CD4-positive, alpha-beta T cell treated with Interleukin-15 for 4 hours (primary cell): ENCODE data around the gene RIMBP2.

Experiments
- DNase-seq: peaks from one replicate; pipeline ENCODE4 v3.0.0-alpha.2; 2020; ENCODE audit warnings: low spot score

RIMBP2 gene

DNA sequence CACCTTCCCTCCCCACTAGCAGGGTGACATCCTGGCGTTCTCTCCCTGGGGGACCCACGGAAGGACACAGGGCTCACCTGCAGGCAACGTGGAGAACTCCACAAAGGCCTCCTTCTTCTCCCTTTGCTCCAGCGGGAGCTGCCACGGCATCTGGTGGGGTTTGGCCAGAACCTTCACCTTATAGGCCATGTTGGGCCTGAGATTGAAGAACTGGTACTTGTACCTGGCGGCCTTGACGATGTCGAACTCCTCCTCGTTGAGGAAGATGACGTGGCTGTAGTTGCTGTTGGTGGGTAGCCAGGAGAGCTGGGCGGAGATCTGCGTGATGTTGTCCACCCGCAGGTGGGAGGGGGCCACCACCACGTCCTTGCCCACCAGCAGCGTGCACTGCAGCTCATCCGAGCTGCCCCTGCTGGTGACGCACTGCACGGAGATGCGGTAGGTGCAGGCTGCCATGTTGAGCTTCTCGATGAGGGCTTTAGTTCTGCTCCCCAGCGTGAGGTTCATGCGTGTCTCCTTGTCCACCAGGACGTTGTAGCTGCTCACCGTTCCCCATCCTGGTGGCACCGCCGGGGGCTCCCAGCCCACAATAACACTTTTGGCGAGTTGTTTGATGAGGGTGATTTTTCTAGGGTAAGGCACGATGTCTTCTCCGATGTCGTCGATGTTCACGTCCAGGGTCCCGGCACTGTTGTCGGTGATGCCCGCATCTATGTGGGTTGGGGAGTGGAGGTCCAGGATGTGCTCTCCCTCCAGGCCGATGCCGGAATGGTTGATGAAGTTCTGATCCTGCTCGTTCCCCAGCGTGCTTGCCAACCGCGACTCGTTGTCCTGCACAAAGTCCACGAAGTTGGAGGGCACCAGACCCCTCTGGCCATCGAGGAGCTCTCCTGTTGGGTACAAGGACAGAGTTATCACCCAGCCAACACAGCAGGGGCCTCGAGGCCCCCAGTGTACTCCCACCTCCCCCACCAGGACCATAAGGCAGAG, 274.0 kb downstream of the RIMBP2 start:
- DNase-seq = no peak

DNA sequence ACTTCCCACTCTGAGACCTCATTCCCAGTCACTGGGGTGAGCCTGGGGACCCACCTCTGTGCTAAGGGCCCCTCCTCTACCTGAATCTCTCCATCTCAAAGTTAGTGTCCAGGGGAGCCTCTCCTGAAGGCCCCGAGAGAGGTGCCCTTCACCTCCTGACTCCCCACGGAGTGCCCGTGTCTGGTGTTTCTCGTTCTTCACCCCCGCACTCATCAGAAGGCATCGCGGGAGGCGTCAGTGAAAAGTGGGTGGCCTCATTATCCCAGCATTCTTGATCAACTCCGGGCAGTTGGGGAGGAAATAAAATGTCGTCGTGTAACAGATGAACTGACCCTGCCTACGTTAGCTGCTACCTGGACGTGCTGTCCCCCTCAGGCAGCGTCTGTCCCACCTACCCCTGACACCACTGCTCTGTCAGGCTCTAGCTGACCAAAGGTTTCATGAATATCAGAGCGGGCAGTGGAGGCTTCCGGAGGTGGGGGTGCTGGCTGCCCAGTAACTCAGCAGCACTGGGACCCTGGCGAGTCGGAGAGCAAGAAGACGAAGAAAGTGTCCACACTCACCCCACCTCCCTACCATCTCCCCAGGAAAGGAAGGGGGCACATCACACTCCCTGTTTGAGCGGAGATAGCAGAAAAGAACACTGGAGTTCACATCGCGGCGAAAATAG, 275.6 kb downstream of the RIMBP2 start:
- DNase-seq = no peak

- DNase-seq = no peak
Measured at GRCh38 chr12:130439250-130439649, 276.8 kb downstream of the RIMBP2 start.

DNA sequence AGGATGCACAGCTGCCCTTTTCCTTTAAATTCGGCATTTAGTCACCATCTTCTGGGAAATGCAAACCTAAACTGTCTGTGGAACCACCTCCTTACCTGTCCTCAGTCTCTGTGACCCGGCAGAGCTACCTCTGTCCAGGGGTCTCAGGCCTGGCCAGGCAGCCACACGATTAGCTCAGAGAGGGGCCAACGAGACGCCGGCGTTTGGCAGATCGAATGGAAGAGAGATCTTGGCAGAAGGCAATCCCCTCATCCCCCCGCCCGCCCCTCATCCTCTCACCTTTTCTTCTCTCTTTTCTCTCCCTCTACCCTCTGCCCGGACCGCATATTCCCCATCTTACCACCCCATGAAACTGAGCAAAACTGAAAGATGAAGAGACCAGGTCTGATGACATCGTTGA, 277.4 kb downstream of the RIMBP2 start:
- no peak for DNase-seq

DNA sequence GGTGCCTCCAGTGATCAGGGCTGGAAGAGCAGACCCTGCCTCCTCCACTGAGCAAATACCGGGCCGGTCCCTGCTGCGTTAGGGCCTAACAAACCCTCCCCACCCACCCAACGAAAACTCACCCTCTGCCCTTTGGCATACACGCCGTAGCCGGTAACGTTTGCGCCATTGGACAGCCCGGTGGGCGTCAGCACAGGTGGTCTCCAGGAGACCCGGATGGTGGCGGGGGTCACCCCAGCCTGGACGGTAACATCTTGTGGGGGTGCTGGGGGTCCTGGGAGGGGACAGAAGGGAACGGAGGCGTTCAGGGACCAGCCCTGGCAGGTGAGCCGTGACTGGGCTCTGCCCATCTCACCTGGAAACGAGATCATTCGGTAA, 277.9 kb downstream of the RIMBP2 start:
- DNase-seq = no peak

- no peak for DNase-seq
Measured at GRCh38 chr12:130437555-130438242, 278.4 kb downstream of the RIMBP2 start.

DNA sequence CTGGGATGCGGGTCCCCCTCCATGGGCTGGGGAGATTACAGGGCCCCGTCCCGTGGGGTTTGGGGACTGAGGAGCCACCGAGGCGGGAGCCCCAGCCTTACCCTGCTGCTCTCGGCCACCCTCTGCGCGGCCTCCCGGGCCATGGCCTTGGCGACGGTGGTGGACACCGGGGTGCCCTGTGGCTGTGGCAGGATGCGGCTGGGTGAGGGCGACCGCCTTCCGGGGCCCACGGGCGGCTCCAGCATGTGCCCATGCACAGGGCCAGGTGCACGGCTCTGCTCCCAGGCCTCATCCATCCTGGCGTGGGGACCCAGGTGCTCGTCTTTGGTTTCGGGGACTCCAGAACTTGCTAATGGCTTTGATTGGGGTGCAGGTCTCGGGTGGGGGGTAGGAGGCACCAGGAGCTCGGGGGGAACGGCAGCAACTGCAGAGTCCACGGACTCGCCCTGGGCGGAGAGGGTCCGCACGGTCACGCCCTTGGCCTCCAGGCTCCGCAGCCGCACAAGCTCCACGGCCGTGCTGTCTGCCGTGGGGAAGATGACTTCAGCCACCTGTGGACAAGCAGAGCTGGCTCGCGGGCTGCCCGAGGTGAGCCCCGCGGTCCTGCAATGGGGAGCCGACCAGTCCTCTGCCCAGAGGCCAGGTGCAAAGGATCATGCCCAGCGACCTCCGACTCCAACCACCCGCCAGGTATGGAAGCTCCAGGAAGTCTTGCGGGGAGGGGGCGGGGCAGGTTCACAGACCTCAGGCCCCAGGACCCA, 279.2 kb downstream of the RIMBP2 start:
- DNase-seq = no peak

DNA sequence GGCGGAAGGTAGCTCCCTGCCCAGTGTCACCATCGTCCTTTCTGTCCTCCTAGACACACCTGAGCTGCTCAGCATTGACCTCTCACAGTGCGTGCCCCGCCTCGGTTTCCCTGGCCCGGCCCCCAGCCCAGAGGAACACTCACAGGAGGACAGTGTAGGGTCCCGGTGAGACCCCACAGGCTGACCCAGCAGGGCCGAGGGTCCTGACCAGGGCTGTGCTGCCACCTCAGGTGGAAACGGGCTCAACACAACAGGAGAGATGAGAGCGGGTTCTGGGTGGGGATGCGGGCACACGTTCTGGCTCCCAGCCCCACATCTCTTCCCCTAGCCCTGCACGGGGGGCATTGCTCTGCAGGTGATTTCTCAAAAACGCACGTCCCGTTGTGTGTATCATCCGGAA, 280.3 kb downstream of the RIMBP2 start:
- no peak for DNase-seq

DNA sequence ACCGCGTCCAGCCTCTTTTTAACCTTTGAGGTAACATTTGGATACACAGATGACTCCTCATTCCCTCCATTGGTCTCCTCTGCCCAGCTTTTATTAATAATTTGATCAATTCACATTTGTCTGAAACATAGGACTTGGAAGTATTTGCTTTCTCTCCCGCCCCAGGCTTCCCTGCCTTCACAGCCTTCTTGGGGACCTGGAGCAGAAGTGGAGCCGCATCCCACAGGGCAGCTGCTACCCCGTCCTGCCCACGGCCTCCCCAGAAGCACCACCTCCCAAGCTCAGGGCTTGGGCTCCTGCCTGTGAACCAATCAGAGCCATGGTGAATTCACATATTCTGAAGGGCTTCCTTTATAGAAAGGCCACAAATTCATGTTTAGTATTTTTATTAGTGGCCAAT, 280.8 kb downstream of the RIMBP2 start:
- no peak for DNase-seq

DNA sequence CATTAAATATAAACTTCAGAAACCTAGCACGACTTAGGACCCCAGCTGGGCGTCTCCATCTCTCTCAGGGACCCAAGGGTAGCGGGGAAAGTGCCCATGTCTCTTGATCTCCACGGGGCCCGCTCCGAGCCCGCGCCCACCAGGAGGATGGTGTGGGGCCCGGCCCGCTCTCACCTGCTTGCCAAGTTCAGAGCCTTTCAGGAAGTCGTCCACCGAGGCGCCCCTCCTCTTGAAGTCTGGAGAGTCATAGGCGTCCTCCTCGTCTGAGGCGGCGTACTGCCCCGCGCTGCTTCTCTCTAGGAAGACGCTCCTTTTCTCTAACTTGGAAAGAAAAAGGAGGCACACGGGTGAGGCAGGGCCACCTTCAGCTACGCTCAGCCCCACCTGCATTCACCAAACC, 281.5 kb downstream of the RIMBP2 start:
- DNase-seq = no peak

DNA sequence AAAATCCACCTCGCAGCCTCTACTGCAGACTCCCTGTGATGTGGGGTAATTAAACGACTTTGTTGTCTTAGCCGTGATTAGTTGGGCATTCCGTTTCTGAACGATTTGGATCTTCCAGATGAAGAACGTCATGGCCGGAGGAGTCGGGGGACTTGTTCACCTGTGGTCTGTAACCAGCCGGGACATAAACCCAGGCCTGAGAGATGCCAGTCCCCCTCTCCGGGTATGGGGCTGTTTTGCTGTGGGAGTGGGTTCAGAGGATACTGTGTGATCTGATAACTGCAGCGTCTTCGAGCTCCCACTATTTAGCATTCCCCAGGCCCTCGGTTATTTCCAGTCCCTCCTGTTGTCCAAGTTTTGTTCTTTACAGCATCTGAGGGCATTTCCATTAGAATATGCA, 282.3 kb downstream of the RIMBP2 start:
- DNase-seq = no peak

DNA sequence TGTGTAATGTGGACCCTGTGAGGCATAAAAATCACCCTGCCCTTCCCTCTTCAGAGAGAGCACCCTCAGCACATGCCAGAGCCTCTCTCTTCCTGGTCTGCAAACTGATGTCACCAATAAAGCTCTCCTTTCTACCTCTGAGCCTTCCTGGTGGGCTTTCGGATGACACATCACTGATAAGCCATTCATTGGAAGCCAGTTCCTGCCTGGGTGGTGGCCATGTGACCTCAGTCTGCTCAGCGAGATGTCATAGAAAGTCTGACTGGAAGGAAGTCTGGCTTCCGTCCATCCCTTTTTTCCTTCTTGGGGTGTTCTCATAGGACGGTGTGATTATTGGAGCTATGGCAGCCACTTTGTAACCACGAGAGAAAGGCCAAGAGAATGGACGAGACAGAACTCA, 282.7 kb downstream of the RIMBP2 start:
- DNase-seq = no peak

DNA sequence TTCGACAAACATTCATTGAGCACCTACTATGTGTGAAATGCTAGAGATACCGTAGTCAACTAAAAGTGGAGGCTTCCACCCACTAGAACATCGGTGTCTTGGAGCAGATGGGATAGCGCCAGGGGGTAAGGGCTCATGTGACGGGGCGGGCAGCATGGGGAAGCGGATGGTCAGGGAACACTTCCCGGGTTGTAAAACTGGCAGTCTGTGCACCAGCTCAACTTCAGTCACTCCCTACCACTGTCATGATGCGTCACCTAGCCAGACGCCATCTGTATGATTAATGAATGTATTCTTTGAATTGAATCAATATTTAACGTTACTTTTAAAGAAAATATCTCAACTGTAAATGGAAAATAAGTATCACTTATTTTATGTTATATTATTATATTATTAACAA, 284.9 kb downstream of the RIMBP2 start:
- DNase-seq = no peak

- DNase-seq = no peak
Measured at GRCh38 chr12:130429656-130430505, 286.2 kb downstream of the RIMBP2 start.

- no peak for DNase-seq
Measured at GRCh38 chr12:130428116-130428515, 288.0 kb downstream of the RIMBP2 start.

DNA sequence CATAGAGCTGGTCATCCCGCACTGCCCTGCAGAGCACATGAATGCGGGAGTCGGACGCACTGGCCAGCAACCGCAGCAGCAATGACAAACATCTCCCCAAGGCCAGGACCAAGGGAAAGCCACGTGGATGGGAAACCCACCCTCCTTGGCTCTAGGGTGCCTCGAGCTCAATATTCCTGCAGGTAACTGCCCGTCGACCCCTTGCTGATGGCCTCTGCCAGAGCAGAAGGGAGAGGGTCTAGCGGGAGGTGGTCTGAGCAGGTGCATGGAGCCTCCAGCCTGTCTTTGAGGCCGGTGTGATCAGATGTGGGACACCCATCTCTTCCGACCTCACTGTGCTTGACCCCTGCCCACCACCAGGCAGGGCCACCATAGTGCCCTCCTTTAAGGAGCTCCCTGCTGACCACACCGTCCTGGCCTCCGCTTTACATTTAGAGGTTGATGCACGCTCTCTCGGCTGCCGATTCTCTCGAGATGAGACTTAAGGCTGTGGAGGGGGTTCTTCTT, 288.7 kb downstream of the RIMBP2 start:
- DNase-seq = no peak

DNA sequence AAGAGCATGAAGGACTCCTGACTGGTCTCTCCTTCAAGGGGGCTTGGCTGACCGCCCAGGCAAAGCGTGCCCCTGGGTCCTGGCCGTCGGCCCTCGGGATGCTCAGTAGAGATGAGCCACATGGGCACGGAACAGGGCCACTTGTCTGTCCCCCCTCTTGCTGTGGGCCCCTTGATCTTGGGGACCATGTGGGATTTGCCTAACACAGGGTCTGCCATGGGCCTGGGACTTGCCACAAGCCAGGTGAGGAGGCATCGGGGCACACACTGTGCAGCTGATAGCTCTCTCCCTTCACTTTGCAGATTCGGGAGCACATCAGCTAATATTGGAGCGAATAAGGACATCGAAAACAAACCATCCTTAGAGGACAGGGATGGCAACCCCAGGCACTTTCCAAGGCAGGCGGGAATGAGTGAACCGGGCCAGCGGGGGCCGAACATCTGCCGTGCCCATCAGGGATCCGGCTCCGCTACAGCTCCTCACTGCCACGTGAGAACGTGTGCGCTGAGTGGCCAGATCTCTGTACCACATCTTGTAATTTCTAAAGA, 290.3 kb downstream of the RIMBP2 start:
- DNase-seq = no peak

DNA sequence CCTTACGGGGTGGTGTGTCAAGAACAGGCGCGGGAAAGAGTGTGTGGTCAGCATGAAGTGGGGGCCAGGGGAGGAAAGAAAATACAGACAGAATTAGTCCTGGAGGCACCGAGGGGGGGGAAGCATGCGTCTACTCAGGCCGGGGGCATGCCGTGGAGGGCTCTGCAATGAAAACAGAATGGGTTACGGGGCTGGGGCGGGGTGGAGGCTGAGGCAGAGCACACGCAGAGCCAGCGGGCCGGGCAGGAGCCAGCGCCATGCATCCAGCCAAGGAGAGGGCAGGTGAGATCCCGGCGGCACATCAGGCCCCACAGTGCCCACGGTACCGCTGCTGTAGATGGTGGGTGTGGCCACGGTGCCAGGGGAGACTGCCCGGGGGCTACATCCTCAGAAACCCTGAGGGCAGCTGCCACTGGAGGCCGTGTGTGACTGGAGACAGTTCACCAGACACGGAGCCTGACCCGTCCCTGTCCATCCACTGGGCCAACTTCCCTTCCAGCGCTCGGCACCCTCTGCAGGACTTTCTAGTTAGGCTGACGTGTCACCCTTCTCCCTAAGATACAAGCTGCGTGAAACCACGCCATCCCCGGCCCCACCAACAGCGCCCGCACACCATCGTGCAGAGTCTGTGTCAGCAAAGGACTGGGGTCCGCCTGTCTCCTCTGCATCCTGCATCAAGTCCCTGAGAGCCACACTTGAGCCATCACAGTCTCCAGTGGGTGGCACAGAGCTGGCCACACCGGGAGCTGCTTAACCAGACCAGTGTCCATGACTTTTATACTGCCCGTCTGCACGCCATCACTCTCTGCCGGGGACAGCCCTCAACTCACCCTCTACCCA, 291.0 kb downstream of the RIMBP2 start:
- no peak for DNase-seq

- no peak for DNase-seq
Measured at GRCh38 chr12:130423991-130424857, 291.9 kb downstream of the RIMBP2 start.
